ACC112 (cell line): ENCODE data around the gene PHF12.
A peak's percentile ranks its signal among the peaks of the same experiment; 100 is the strongest.
"Not testable (repeated sequence)": the region's sequence is repeated elsewhere in the genome, so short reads cannot be mapped to it uniquely, and the experiment has no call there.

Experiments used
- H2AFZ ChIP-seq: fragments of 200-600 bp; sonication (generic); one replicate; pipeline ENCODE4 v1.6.0; 2017; ENCODE audit warnings: antibody characterized with exemption, low read length; ENCODE audit not compliant: unreplicated experiment
- H3K27ac ChIP-seq: fragments of 200-600 bp; sonication (generic); 2 replicates; pipeline ENCODE4 v1.5.1; 2014; ENCODE audit warnings: low read depth, mild to moderate bottlenecking, antibody characterized with exemption, low read length, moderate library complexity
- H3K27me3 ChIP-seq: fragments of 200-600 bp; sonication (generic); 2 replicates; pipeline ENCODE4 v1.6.1; 2014; ENCODE audit warnings: mild to moderate bottlenecking, antibody characterized with exemption, low read length, moderate library complexity, mixed read lengths; ENCODE audit not compliant: insufficient read depth
- H3K36me3 ChIP-seq: fragments of 200-600 bp; sonication (generic); 2 replicates; pipeline ENCODE4 v1.6.1; 2016; ENCODE audit warnings: mild to moderate bottlenecking, antibody characterized with exemption, low read length, moderate library complexity, mixed read lengths; ENCODE audit not compliant: insufficient read depth
- H3K4me1 ChIP-seq: fragments of 200-600 bp; sonication (generic); one replicate; pipeline ENCODE4 v1.6.1; 2016; ENCODE audit warnings: low read length, mixed read lengths; ENCODE audit not compliant: insufficient read depth, unreplicated experiment, control insufficient read depth
- H3K4me3 ChIP-seq: fragments of 200-600 bp; sonication (generic); 2 replicates; pipeline ENCODE4 v1.5.1; 2014; ENCODE audit warnings: mild to moderate bottlenecking, low read depth, low read length
- H3K79me2 ChIP-seq: fragments of 200-600 bp; sonication (generic); one replicate; pipeline ENCODE4 v1.6.0; 2016; ENCODE audit warnings: low read length; ENCODE audit not compliant: control insufficient read depth, unreplicated experiment, insufficient read depth

The PHF12 gene

GRCh38 chr17:28912281-28912937, 38.9 kb downstream of the PHF12 start:
- Histone ChIP-seq H3K79me2 (no peaks in the 10 kb centered on the region), H3K4me3 (no peak overlapping the region), H3K36me3 (peaks cover 67% of the 10 kb centered on the region), H3K4me1 (peaks cover 14% of the 10 kb centered on the region), H3K27me3 (no peaks in the 10 kb centered on the region), H3K27ac (no peak overlapping the region), H2AFZ (no peak overlapping the region)

GRCh38 chr17:28911411-28912045, 39.8 kb downstream of the PHF12 start:
- H3K4me3 ChIP-seq = no peak overlapping the region
- H3K4me1 ChIP-seq = peaks cover 14% of the 10 kb centered on the region
- H3K27ac ChIP-seq = no peak overlapping the region
- H3K79me2 ChIP-seq = no peaks in the 10 kb centered on the region
- peaks cover 66% of the 10 kb centered on the region for H3K36me3 ChIP-seq
- H3K27me3 ChIP-seq = no peaks in the 10 kb centered on the region
- no peak overlapping the region for H2AFZ ChIP-seq

- Histone ChIP-seq H3K4me3 (no peak overlapping the region), H3K27me3 (no peaks in the 10 kb centered on the region), H3K27ac (no peak overlapping the region), H3K79me2 (no peaks in the 10 kb centered on the region), H2AFZ (no peak overlapping the region), H3K36me3 (peaks cover 58% of the 10 kb centered on the region), H3K4me1 (peaks cover 14% of the 10 kb centered on the region)
Measured at GRCh38 chr17:28910534-28910933, 40.8 kb downstream of the PHF12 start.

DNA sequence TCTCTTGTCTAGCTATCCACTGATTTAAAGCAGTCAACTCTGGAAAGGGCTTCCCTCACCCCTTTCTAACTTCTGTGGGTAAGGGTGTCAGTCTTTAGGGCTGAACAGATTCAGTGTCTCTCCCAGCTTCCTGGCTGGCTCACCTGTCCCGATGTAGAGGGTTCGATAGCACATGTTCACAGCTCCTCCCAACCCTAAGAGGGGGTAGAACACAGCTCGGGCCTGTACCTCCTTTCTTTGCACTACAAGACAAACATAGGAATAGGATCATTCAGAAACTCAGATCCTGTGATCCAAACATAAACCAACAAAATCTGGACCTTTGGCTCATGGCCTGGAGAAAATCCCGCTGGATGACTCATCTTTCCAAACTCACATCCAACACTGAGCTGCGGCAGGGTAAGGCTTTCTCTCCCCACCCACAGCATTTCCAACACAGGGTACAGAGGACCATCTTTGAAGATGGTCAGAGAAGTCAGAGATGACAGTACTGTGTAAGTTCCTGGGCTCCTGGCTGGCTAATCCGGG, 42.6 kb downstream of the PHF12 start:
- Histone ChIP-seq H3K36me3 (peaks cover 48% of the 10 kb centered on the region), H3K27ac (peak overlapping the region; percentile 12; the same call in 1 of the 2 replicates), H3K4me3 (no peak overlapping the region), H2AFZ (no peak overlapping the region), H3K27me3 (no peaks in the 10 kb centered on the region), H3K4me1 (peaks cover 10% of the 10 kb centered on the region), H3K79me2 (no peaks in the 10 kb centered on the region)

DNA sequence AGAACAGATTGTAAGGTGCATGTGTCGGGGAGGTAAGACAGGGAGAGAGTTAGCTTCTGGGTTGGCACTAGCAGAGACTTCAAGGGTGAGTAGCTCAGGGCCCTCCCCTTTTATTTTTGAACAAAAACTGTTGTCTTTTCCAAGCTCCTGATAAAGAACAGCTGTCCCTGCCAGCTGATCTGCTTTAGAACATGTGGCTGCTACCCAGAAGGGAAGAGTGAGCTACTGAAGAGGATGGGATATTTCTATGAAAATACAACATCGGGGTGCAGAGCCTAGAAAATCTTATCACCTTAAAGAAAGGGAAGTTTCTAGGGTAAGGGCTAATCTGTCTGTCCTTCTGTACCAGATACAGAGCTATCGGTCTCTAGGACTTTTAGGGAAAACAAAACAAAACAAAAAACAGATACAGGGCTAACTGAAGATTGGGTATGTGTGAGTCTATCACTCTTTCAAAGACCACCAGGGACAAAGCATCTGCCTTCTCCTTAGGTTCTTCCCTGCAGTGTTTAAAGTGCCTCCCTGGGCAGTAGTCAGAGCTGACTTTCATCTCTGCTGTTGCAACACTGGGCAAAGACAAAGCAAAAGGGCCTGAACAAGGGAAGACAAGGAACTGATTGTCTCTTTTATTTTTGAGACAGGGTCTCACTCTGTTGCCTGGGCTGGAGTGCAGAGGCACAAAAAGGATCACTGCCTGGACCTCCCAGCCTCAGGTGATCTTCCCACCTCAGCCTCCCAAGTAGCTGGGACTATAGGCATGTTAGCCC, 43.4 kb downstream of the PHF12 start:
- Histone ChIP-seq H3K27me3 (no peaks in the 10 kb centered on the region), H3K36me3 (peaks cover 42% of the 10 kb centered on the region), H3K4me3 (no peak overlapping the region), H2AFZ (no peak overlapping the region), H3K27ac (no peak overlapping the region), H3K79me2 (no peaks in the 10 kb centered on the region), H3K4me1 (peaks cover 10% of the 10 kb centered on the region)

- Histone ChIP-seq H3K4me1 (peaks cover 10% of the 10 kb centered on the region), H3K27ac (no peak overlapping the region), H2AFZ (no peak overlapping the region), H3K79me2 (peaks cover under 1% of the 10 kb centered on the region), H3K36me3 (peaks cover 32% of the 10 kb centered on the region), H3K27me3 (no peaks in the 10 kb centered on the region), H3K4me3 (no peak overlapping the region)
Measured at GRCh38 chr17:28906706-28907438, 44.4 kb downstream of the PHF12 start.

GRCh38 chr17:28906276-28906675, 45.0 kb downstream of the PHF12 start:
- peaks cover 4% of the 10 kb centered on the region for H3K79me2 ChIP-seq
- H3K36me3 ChIP-seq = peaks cover 26% of the 10 kb centered on the region; the same call in 1 of the 2 replicates
- H3K4me1 ChIP-seq = peaks cover 10% of the 10 kb centered on the region
- no peak overlapping the region for H3K4me3 ChIP-seq
- H3K27me3 ChIP-seq = no peaks in the 10 kb centered on the region
- H3K27ac ChIP-seq = no peak overlapping the region
- no peak overlapping the region for H2AFZ ChIP-seq

- no peaks in the 10 kb centered on the region for H3K27me3 ChIP-seq
- no peak overlapping the region for H3K4me3 ChIP-seq
- no peak overlapping the region for H2AFZ ChIP-seq
- peaks cover 4% of the 10 kb centered on the region for H3K79me2 ChIP-seq
- peaks cover 10% of the 10 kb centered on the region for H3K4me1 ChIP-seq
- peaks cover 13% of the 10 kb centered on the region; the same call in 1 of the 2 replicates for H3K36me3 ChIP-seq
- no peak overlapping the region for H3K27ac ChIP-seq
Measured at GRCh38 chr17:28904800-28905199, 46.5 kb downstream of the PHF12 start.

DNA sequence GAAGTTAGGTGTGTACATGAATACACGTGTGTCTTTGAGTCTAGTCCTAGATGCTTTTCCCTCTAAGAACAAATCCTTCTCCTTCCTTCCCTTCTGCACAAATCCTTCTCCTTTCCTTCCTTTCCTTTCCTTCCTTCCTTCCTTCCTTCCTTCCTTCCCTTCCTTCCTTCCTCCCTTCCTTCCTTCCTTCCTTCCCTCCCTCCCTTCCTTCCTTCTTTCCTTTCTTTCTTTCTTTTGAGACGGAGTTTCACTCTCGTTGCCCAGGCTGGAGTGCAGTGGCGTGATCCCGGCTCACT, 47.8 kb downstream of the PHF12 start:
- not testable (repeated sequence) for H3K79me2 ChIP-seq, H2AFZ ChIP-seq, H3K27me3 ChIP-seq, H3K4me1 ChIP-seq, H3K27ac ChIP-seq, H3K4me3 ChIP-seq
- H3K36me3 ChIP-seq = peaks cover 12% of the 10 kb centered on the region; the same call in 1 of the 2 replicates

DNA sequence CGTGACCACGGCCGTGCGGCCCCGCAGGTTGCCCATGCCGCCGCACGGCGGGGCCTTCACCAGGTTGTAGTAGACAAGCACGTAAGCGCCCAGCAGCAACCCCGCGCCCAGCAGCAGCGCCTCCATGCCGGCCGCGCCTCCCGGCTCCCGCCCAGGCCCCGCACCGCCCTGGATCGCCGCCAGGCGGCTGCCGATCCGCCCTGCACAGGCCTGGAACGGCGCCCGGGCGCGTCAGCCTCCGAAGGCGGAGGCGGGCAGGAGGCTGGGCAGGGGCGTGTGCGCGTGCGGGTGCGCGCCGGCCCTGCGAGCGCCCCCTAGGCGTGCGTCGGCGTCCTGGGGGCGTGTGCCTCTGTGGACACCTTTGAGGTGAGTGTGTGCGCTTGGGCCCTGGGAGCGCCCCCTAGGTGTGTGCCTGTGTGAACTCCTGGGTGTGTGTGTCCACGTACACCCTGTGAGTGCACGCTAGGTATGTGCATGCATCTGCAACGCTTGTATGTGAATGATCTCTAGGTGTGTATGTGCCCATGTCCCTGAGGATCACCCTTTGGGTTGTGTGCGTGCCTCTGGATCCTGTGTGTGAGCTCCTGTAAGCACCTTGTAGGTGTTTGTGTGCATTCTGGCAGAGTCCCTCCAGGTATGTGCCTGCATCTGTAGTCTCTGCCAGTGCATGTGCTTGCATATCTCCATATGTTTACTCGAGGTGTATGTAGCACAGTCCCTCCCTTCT, 48.3 kb downstream of the PHF12 start, which contains the start of gene DHRS13:
Gene DHRS13, minus strand, starts transcription at position 261 of the 727 bp plus-strand sequence. Its CDS starts 135 bp downstream, at position 126.
- H3K79me2 ChIP-seq = peaks cover 4% of the 10 kb centered on the region
- peaks cover 12% of the 10 kb centered on the region; the same call in 1 of the 2 replicates for H3K36me3 ChIP-seq
- peak within 1 kb of the TSS; percentile 79 for H3K4me3 ChIP-seq
- no peak within 1 kb of the TSS for H3K27ac ChIP-seq
- peaks cover 3% of the 10 kb centered on the region for H3K4me1 ChIP-seq
- H2AFZ ChIP-seq = peak within 1 kb of the TSS; percentile 59
- no peaks in the 10 kb centered on the region for H3K27me3 ChIP-seq
